PC-3 (cell line): ENCODE data around the gene CCRL2. TPM values are rescaled to one million over a fixed set of nuclear protein-coding genes. Genes with fewer than 3 reads are reported as not detected.
A peak's percentile ranks its signal among the peaks of the same experiment; 100 is the strongest.

Experiments
- ATAC-seq: fragments of 200-7000 bp; cut with Tn5 transposase; 2 replicates; pipeline ENCODE4 v1.9.1; 2020; ENCODE audit warnings: mild to moderate bottlenecking, moderate library complexity
- BruUV-seq: library from RNA; stranded (reverse); fragments of 400-500 nt; replicated peaks from 2 replicates; lab custom pipeline; 2021; lab: Mats Ljungman, UMichigan
- CTCF ChIA-PET: fragments of 300-600 bp; sonication (Branson Sonifier 250); formaldehyde crosslinking; loops from one replicate; lab custom pipeline; 2022; ENCODE audit warnings: antibody characterized with exemption; lab: Charles Lee
- POLR2A ChIA-PET: fragments of 300-600 bp; sonication (Branson Sonifier 250); formaldehyde crosslinking; loops from one replicate; lab custom pipeline; 2022; ENCODE audit warnings: antibody characterized with exemption; ENCODE audit not compliant: unreplicated experiment; lab: Charles Lee
- DNase-seq: peaks from one replicate; pipeline ENCODE4 v3.0.0-alpha.2; 2015
- H2AFZ ChIP-seq: fragments of 300-600 bp; sonication (generic); 2 replicates; pipeline ENCODE4 v1.6.0; 2016; ENCODE audit warnings: antibody characterized with exemption, low read length
- H3F3A ChIP-seq: fragments of 300-600 bp; sonication (generic); one replicate; pipeline ENCODE4 v1.6.0; 2017; ENCODE audit warnings: antibody characterized with exemption, low read length, control low read depth, mild to moderate bottlenecking; ENCODE audit not compliant: unreplicated experiment
- H3K27ac ChIP-seq: fragments of 300-600 bp; sonication (generic); 2 replicates; pipeline ENCODE4 v1.5.1; 2016; ENCODE audit warnings: mild to moderate bottlenecking, low read length
- H3K27me3 ChIP-seq: fragments of 300-600 bp; sonication (generic); 2 replicates; pipeline ENCODE4 v1.6.1; 2016; ENCODE audit warnings: low read length, mixed read lengths
- H3K36me3 ChIP-seq: fragments of 300-600 bp; sonication (generic); 2 replicates; pipeline ENCODE4 v1.6.1; 2016; ENCODE audit warnings: low read depth, mixed run types, low read length, mixed read lengths
- H3K4me1 ChIP-seq: fragments of 300-600 bp; sonication (generic); 2 replicates; pipeline ENCODE4 v1.5.1; 2016; ENCODE audit warnings: low read length; ENCODE audit not compliant: insufficient read depth
- H3K4me2 ChIP-seq: fragments of 300-600 bp; sonication (generic); 2 replicates; pipeline ENCODE4 v1.6.0; 2016; ENCODE audit warnings: low read length
- H3K4me3 ChIP-seq: fragments of 300-600 bp; sonication (generic); 2 replicates; pipeline ENCODE4 v1.5.1; 2016; ENCODE audit warnings: mild to moderate bottlenecking, low read length, mixed read lengths
- H3K79me2 ChIP-seq: fragments of 300-600 bp; sonication (generic); 2 replicates; pipeline ENCODE4 v1.6.1; 2017; ENCODE audit warnings: low read length, mixed read lengths
- H3K9ac ChIP-seq: fragments of 300-600 bp; sonication (generic); 2 replicates; pipeline ENCODE4 v1.6.0; 2016; ENCODE audit warnings: mild to moderate bottlenecking, low read length
- H3K9me2 ChIP-seq: fragments of 300-600 bp; sonication (generic); replicated peaks from 2 replicates; pipeline ENCODE4 v1.6.1; 2016; ENCODE audit warnings: mixed run types, low read length, mixed read lengths
- H3K9me3 ChIP-seq: fragments of 300-600 bp; sonication (generic); 2 replicates; pipeline ENCODE4 v1.6.1; 2016; ENCODE audit warnings: low read length, mixed read lengths
- H4K20me1 ChIP-seq: fragments of 300-600 bp; sonication (generic); 2 replicates; pipeline ENCODE4 v1.6.1; 2016; ENCODE audit warnings: low read length, mixed read lengths
- EZH2 ChIP-seq: fragments of 300-600 bp; sonication (generic); IDR thresholded peaks from one replicate; pipeline ENCODE4 v1.6.1; 2017; ENCODE audit warnings: antibody characterized with exemption, mild to moderate bottlenecking, low read length; ENCODE audit not compliant: unreplicated experiment
- EZH2phosphoT487 ChIP-seq: fragments of 300-600 bp; sonication (generic); IDR thresholded peaks from 2 replicates; pipeline ENCODE4 v1.6.1; 2018; ENCODE audit warnings: mild to moderate bottlenecking, antibody characterized with exemption, low read length, borderline replicate concordance
- intact Hi-C: fragments of 100-400 bp; cut with micrococcal nuclease; formaldehyde crosslinking; loops from 2 replicates; pipeline ENCODE4 v1.9.0; 2023
- total RNA-seq: library from RNA; depleted of rRNA; stranded (reverse); fragments of >200 nt; gene quantifications from 2 replicates; pipeline ENCODE4 v1.2.3, GENCODE V29; 2014
- TF ChIP-seq, protein P1 (sequence below): fragments of 300-600 bp; sonication (generic); conservative IDR thresholded peaks from 2 replicates; pipeline ENCODE4 v1.5.1; 2017; ENCODE audit warnings: antibody characterized with exemption, low read depth, mild to moderate bottlenecking, low read length

The CCRL2 gene
- total RNA-seq, 1 experiment from 2014 or later, result 5.5 TPM

- intact Hi-C loops, result no loop called here
- no peaks in the 10 kb centered on the region for H3K9me3 ChIP-seq
- H3K4me2 ChIP-seq, result no peak overlapping the region
- no peak overlapping the region for H3K4me3 ChIP-seq
- H3F3A ChIP-seq, result no peaks in the 10 kb centered on the region
- ChIA-PET CTCF (no interaction called here), POLR2A (no interaction called here)
- no peak overlapping the region for H3K27ac ChIP-seq
- no peak overlapping the region for H3K9ac ChIP-seq
- peaks cover 38% of the 10 kb centered on the region for H3K4me1 ChIP-seq
- DNase-seq (no peak), ATAC-seq (no peak)
- H2AFZ ChIP-seq, result no peak overlapping the region
- H4K20me1 ChIP-seq, result no peaks in the 10 kb centered on the region
- H3K9me2 ChIP-seq, result no peaks in the 10 kb centered on the region
- no peaks in the 10 kb centered on the region for H3K27me3 ChIP-seq
- no peaks in the 10 kb centered on the region for H3K79me2 ChIP-seq
- TF ChIP-seq, protein P1, sequence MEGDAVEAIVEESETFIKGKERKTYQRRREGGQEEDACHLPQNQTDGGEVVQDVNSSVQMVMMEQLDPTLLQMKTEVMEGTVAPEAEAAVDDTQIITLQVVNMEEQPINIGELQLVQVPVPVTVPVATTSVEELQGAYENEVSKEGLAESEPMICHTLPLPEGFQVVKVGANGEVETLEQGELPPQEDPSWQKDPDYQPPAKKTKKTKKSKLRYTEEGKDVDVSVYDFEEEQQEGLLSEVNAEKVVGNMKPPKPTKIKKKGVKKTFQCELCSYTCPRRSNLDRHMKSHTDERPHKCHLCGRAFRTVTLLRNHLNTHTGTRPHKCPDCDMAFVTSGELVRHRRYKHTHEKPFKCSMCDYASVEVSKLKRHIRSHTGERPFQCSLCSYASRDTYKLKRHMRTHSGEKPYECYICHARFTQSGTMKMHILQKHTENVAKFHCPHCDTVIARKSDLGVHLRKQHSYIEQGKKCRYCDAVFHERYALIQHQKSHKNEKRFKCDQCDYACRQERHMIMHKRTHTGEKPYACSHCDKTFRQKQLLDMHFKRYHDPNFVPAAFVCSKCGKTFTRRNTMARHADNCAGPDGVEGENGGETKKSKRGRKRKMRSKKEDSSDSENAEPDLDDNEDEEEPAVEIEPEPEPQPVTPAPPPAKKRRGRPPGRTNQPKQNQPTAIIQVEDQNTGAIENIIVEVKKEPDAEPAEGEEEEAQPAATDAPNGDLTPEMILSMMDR, result no peak
- TF ChIP-seq EZH2phosphoT487, result no peak
- TF ChIP-seq EZH2, result no peak
- no peaks in the 10 kb centered on the region for H3K36me3 ChIP-seq
- BruUV-seq, result no TSS peak
Observed at GRCh38 chr3:46410669-46411068, 3.6 kb downstream of the CCRL2 start.

- no peaks in the 10 kb centered on the region for H3K27me3 ChIP-seq
- no peaks in the 10 kb centered on the region for H3K9me3 ChIP-seq
- H4K20me1 ChIP-seq, result no peaks in the 10 kb centered on the region
- H3K4me3 ChIP-seq, result no peak overlapping the region
- H3K79me2 ChIP-seq, result no peaks in the 10 kb centered on the region
- H3K27ac ChIP-seq, result no peak overlapping the region
- no peak for ATAC-seq
- DNase-seq, result peak; percentile 22
- no TSS peak for BruUV-seq
- no peak overlapping the region for H3K9ac ChIP-seq
- H3K36me3 ChIP-seq, result no peaks in the 10 kb centered on the region
- H3F3A ChIP-seq, result no peaks in the 10 kb centered on the region
- no peak for TF ChIP-seq EZH2
- TF ChIP-seq, protein P1, result peak; percentile 34; the same call in 1 of the 2 replicates
- no peak for TF ChIP-seq EZH2phosphoT487
- intact Hi-C loops, result no loop called here
- no peak overlapping the region for H3K4me2 ChIP-seq
- peaks cover 32% of the 10 kb centered on the region for H3K4me1 ChIP-seq
- ChIA-PET POLR2A (no interaction called here), CTCF (no interaction called here)
- no peak overlapping the region for H2AFZ ChIP-seq
- no peaks in the 10 kb centered on the region for H3K9me2 ChIP-seq
Observed at GRCh38 chr3:46411271-46411670, 4.2 kb downstream of the CCRL2 start.

GRCh38 chr3:46412786-46413298 is 5.8 kb downstream of the CCRL2 start:
- H2AFZ ChIP-seq, result no peak overlapping the region

More at GRCh38 chr3:46412786-46413298, 5.8 kb downstream of the CCRL2 start:
- TF ChIP-seq, protein P1, result no peak
- TF ChIP-seq EZH2phosphoT487, result no peak
- no peak for TF ChIP-seq EZH2
- Histone ChIP-seq H3K27me3 (no peaks in the 10 kb centered on the region), H3K36me3 (no peaks in the 10 kb centered on the region), H3K9ac (no peak overlapping the region), H3K4me3 (no peak overlapping the region), H3K4me1 (peaks cover 19% of the 10 kb centered on the region), H3K79me2 (no peaks in the 10 kb centered on the region), H3F3A (no peaks in the 10 kb centered on the region), H4K20me1 (no peaks in the 10 kb centered on the region), H3K4me2 (no peak overlapping the region), H3K9me3 (no peaks in the 10 kb centered on the region), H3K27ac (no peak overlapping the region), H3K9me2 (no peaks in the 10 kb centered on the region)
- CTCF ChIA-PET, result no interaction called here
- intact Hi-C loops, result no loop called here
- BruUV-seq, result no TSS peak
- POLR2A ChIA-PET, result no interaction called here
- ATAC-seq, result no peak
- no peak for DNase-seq
